B cell (primary cell): ENCODE data around the gene EIF4A3. TPM values are rescaled to one million over a fixed set of nuclear protein-coding genes. Genes with fewer than 3 reads are reported as not detected.

Experiments used
- ATAC-seq: fragments of 200-7000 bp; cut with Tn5 transposase; one replicate; pipeline ENCODE4 v1.10.0; 2021; ENCODE audit warnings: low read depth, mild to moderate bottlenecking, moderate number of reproducible peaks, moderate library complexity
- CTCF ChIA-PET: fragments of 350-600 bp; sonication (Branson Sonifier 250); formaldehyde crosslinking; loops from one replicate; lab custom pipeline; 2021; ENCODE audit warnings: antibody characterized with exemption, inconsistent platforms; lab: Charles Lee
- POLR2A ChIA-PET: fragments of 350-600 bp; sonication (Branson Sonifier 250); formaldehyde crosslinking; loops from one replicate; lab custom pipeline; 2021; ENCODE audit warnings: antibody characterized with exemption; lab: Charles Lee
- DNase-seq: peaks from one replicate; pipeline ENCODE4 v3.0.0; 2013
- H2AFZ ChIP-seq: 2 replicates; pipeline ENCODE4 v1.6.1; 2012; ENCODE audit warnings: mild to moderate bottlenecking, low read depth, low read length; ENCODE audit not compliant: insufficient read depth, poor library complexity, severe bottlenecking
- H3K27ac ChIP-seq, 2 donors: 1 replicate in 1 of 2; 2 replicates in 1 of 2; pipeline ENCODE4 v1.5.1; 2012 to 2013; ENCODE audit warnings: low read length in 2 of 2, mild to moderate bottlenecking in 2 of 2, moderate library complexity in 1 of 2
- H3K27me3 ChIP-seq, 4 experiments: fragments of 200-600 bp in 1 of 4; sonication (generic) in 1 of 4; replicated peaks in 1 of 4; 1 replicate in 2 of 4; 2 replicates in 2 of 4; pipeline versions ENCODE4 v1.6.1 to v1.7.0; 2013 to 2016; ENCODE audit warnings: low read length in 3 of 4, mild to moderate bottlenecking in 2 of 4, mixed read lengths in 1 of 4, moderate library complexity in 1 of 4; ENCODE audit not compliant: insufficient read depth in 4 of 4, control insufficient read depth in 3 of 4; ENCODE audit errors: control extremely low read depth in 1 of 4
- H3K36me3 ChIP-seq, 2 experiments: replicated peaks in 1 of 2; 1 replicate in 1 of 2; 2 replicates in 1 of 2; pipeline versions ENCODE4 v1.6.1 to v1.7.1; 2013; ENCODE audit warnings: low read length in 1 of 2; ENCODE audit not compliant: insufficient read depth in 2 of 2, control insufficient read depth in 1 of 2; ENCODE audit errors: control extremely low read depth in 1 of 2, extremely low read depth in 1 of 2
- H3K4me1 ChIP-seq, 2 donors: fragments of 200-600 bp in 1 of 2; sonication (generic) in 1 of 2; 1 replicate in 1 of 2; 2 replicates in 1 of 2; pipeline versions ENCODE4 v1.5.1 to v1.6.1; 2013 to 2017; ENCODE audit warnings: low read length in 2 of 2; ENCODE audit not compliant: control insufficient read depth in 2 of 2, insufficient read depth in 2 of 2
- H3K4me2 ChIP-seq: replicated peaks from 2 replicates; pipeline ENCODE3; 2012; ENCODE audit warnings: mild to moderate bottlenecking, low read depth, low read length; ENCODE audit not compliant: poor library complexity, severe bottlenecking
- H3K4me3 ChIP-seq, 5 experiments: fragments of 200-600 bp in 1 of 5; sonication (generic) in 1 of 5; 1 replicate in 3 of 5; 2 replicates in 2 of 5; pipeline versions ENCODE4 v1.5.1 to v1.7.0; 2011 to 2016; ENCODE audit warnings: low read length in 4 of 5, mild to moderate bottlenecking in 4 of 5, low read depth in 2 of 5, control low read depth in 1 of 5, moderate library complexity in 1 of 5; ENCODE audit not compliant: insufficient read depth in 1 of 5; ENCODE audit errors: control extremely low read depth in 1 of 5, extremely low read depth in 1 of 5
- H3K79me2 ChIP-seq: fragments of 200-600 bp; sonication (generic); one replicate; pipeline ENCODE4 v1.6.0; 2016; ENCODE audit warnings: low read length; ENCODE audit not compliant: control insufficient read depth, insufficient read depth
- H3K9ac ChIP-seq: fragments of 200-600 bp; sonication (generic); 2 replicates; pipeline ENCODE4 v1.6.1; 2017; ENCODE audit warnings: mild to moderate bottlenecking, low read length, moderate library complexity
- H3K9me3 ChIP-seq, 3 donors: one replicate each; pipeline versions ENCODE4 v1.6.1 to v1.7.1; 2013; ENCODE audit warnings: low read length in 2 of 3; ENCODE audit not compliant: control insufficient read depth in 2 of 3, insufficient read depth in 1 of 3; ENCODE audit errors: control extremely low read depth in 1 of 3
- H4K20me1 ChIP-seq: 2 replicates; pipeline ENCODE4 v1.6.0; 2012; ENCODE audit warnings: mild to moderate bottlenecking, low read length; ENCODE audit not compliant: insufficient read depth, control insufficient read depth, poor library complexity, severe bottlenecking
- H3K27ac Mint-ChIP-seq: one replicate; pipeline ENCODE4 v1.8.0; 2021; ENCODE audit warnings: mixed read lengths
- H3K27me3 Mint-ChIP-seq: one replicate; pipeline ENCODE4 v1.8.0; 2021; ENCODE audit warnings: mixed read lengths
- H3K4me1 Mint-ChIP-seq: one replicate; pipeline ENCODE4 v1.8.0; 2021; ENCODE audit warnings: mixed read lengths
- H3K4me3 Mint-ChIP-seq: one replicate; pipeline ENCODE4 v1.8.0; 2021; ENCODE audit warnings: mixed read lengths
- H3K9me3 Mint-ChIP-seq: one replicate; pipeline ENCODE4 v1.8.0; 2022; ENCODE audit warnings: mixed read lengths; ENCODE audit not compliant: insufficient read depth
- EZH2 ChIP-seq: IDR thresholded peaks from 2 replicates; pipeline ENCODE4 v1.6.1; 2012; ENCODE audit warnings: borderline replicate concordance, low read depth, mild to moderate bottlenecking, moderate library complexity, low read length; ENCODE audit not compliant: insufficient read depth, poor library complexity, severe bottlenecking
- WGBS: methylation state at CpG from one replicate; pipeline ENCODE4 v1.1.5; 2013; ENCODE audit warnings: missing lambda C conversion rate; ENCODE audit not compliant: insufficient coverage; 5-methylcytosine and 5-hydroxymethylcytosine counted together
- intact Hi-C: fragments of 100-400 bp; cut with micrococcal nuclease; formaldehyde crosslinking; loops from one replicate; pipeline ENCODE4 v1.10.0; 2022
- polyA plus RNA-seq: library from polyadenylated mRNA; depleted of rRNA; stranded (reverse); fragments of >200 nt; gene quantifications from 2 replicates; pipeline ENCODE4 v1.2.3, GENCODE V29; 2012
- total RNA-seq, 2 donors: library from RNA; stranded (reverse); fragments of 120-200 nt in 1 of 2; gene quantifications; 1 replicate in 1 of 2; 2 replicates in 1 of 2; pipeline versions ENCODE4 v1.2.3 to v1.2.4, GENCODE V29; 2013 to 2022
- TF ChIP-seq, protein P1 (sequence below): fragments of 200-600 bp; IDR thresholded peaks from one replicate; pipeline ENCODE4 v1.8.0; 2022; ENCODE audit warnings: antibody characterized with exemption, mild to moderate bottlenecking

Gene EIF4A3
- total and polyA plus RNA-seq, 2 donors (not counting 1 experiment from before 2014, with no cell fraction given), result 86.0 to 137 TPM

DNA sequence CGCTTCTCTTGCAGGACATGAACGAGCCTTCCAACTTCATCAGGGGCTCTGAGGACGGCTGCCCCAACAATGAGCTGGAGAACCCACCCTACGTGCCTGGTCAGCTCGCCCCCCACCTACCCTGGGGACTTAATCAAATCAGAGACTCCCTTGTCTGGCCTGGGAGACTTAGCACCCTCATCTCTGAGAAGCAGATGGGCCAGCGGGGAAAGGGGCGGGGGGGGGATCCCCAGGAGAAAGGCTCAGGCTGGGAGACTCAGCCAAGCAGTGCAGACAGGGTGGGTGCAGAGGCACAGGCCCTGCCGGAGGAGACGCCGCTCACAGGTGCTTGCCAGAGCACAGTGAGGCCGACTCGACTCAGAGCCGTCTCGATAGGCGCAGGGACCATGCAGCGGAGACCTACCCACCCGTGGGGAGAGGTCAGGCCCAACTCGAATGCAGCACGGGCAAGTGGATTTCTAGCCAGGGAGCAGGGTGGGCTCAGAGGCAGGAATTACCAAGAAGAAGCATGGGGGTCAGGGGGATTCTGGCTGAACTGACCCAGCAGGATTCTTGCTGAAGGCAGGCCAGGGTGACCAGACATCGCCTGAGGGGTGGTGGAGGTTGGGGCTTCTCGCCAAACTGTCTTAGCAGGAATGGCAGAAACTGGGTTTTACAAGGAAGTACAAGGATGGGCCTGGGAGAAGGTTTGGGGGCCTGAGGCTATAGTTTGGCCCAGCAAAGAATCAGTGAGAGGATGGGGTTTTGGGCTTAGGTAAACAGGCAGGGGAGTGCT is 35.8 kb downstream of the EIF4A3 start:
- Mint-ChIP-seq H3K27ac (peak overlapping the region; percentile 26), H3K9me3 (no peaks in the 10 kb centered on the region), H3K27me3 (no peaks in the 10 kb centered on the region), H3K4me3 (no peak overlapping the region), H3K4me1 (peaks cover 15% of the 10 kb centered on the region)
- H3K9me3 ChIP-seq, result peaks cover 0 to 4% (median 0%) of the 10 kb centered on the region in 3 donors
- H3K27ac ChIP-seq, result no peak overlapping the region
- intact Hi-C loops, result no loop called here
- no peak overlapping the region for H3K9ac ChIP-seq
- H3K79me2 ChIP-seq, result no peaks in the 10 kb centered on the region
- no peaks in the 10 kb centered on the region for H4K20me1 ChIP-seq
- WGBS, result 93% methylated on average over 19 of the region's 21 CpGs
- H3K27me3 ChIP-seq, result no peaks in the 10 kb centered on the region
- DNase-seq (no peak), ATAC-seq (no peak)
- TF ChIP-seq, protein P1, sequence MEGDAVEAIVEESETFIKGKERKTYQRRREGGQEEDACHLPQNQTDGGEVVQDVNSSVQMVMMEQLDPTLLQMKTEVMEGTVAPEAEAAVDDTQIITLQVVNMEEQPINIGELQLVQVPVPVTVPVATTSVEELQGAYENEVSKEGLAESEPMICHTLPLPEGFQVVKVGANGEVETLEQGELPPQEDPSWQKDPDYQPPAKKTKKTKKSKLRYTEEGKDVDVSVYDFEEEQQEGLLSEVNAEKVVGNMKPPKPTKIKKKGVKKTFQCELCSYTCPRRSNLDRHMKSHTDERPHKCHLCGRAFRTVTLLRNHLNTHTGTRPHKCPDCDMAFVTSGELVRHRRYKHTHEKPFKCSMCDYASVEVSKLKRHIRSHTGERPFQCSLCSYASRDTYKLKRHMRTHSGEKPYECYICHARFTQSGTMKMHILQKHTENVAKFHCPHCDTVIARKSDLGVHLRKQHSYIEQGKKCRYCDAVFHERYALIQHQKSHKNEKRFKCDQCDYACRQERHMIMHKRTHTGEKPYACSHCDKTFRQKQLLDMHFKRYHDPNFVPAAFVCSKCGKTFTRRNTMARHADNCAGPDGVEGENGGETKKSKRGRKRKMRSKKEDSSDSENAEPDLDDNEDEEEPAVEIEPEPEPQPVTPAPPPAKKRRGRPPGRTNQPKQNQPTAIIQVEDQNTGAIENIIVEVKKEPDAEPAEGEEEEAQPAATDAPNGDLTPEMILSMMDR, result no peak
- no peak for TF ChIP-seq EZH2
- H3K36me3 ChIP-seq, result no peaks in the 10 kb centered on the region
- ChIA-PET POLR2A (no interaction called here), CTCF (no interaction called here)
- H2AFZ ChIP-seq, result no peak overlapping the region
- no peak overlapping the region for H3K4me2 ChIP-seq
- H3K4me3 ChIP-seq, result no peak overlapping the region
- H3K4me1 ChIP-seq, result peaks cover 11 to 14% of the 10 kb centered on the region in 2 donors

DNA sequence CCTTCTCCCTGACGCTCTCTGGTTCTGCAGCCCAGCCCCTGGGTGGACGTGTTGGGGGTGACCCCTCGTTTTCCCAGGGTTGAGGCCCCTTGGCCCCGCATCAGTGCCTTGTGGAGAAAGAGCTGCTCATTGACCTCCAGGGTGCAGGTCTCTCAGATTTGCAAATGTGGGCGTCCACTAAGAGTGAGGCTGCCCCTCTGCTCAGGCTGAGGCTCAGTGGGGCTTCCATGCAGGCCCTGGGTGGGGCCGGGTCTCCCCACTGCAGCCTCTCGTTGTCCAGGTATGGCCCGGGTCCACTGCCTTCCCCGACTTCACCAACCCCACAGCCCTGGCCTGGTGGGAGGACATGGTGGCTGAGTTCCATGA is 36.5 kb downstream of the EIF4A3 start:
- H3K4me1 Mint-ChIP-seq, result peaks cover 15% of the 10 kb centered on the region
- Histone ChIP-seq H3K27me3 (no peaks in the 10 kb centered on the region), H3K4me3 (no peak overlapping the region), H3K36me3 (no peaks in the 10 kb centered on the region), H3K9ac (no peak overlapping the region), H4K20me1 (no peaks in the 10 kb centered on the region), H3K27ac (no peak overlapping the region), H2AFZ (no peak overlapping the region), H3K4me1 (peaks cover 11 to 14% of the 10 kb centered on the region in 2 donors), H3K79me2 (no peaks in the 10 kb centered on the region), H3K4me2 (no peak overlapping the region), H3K9me3 (peaks cover 0 to 4% (median 0%) of the 10 kb centered on the region in 3 donors)
- POLR2A ChIA-PET, result no interaction called here
- ATAC-seq (no peak), DNase-seq (no peak)
- H3K27me3 Mint-ChIP-seq, result no peaks in the 10 kb centered on the region
- 93% methylated on average over 9 of the region's 9 CpGs for WGBS
- no peaks in the 10 kb centered on the region for H3K9me3 Mint-ChIP-seq
- intact Hi-C loops, result no loop called here
- H3K4me3 Mint-ChIP-seq, result no peak overlapping the region
- no peak for TF ChIP-seq EZH2
- TF ChIP-seq, protein P1, result no peak
- CTCF ChIA-PET, result interaction anchor here (1.3 kb wide), 1 partner anchor 9 kb away, joined by 3 read pairs; the partner anchor contains the start of gene GAA
- peak overlapping the region; percentile 26 for H3K27ac Mint-ChIP-seq
